ENCODE data around the gene FBXO40. TPM values are rescaled to one million over a fixed set of nuclear protein-coding genes. Genes with fewer than 3 reads are reported as not detected.

FBXO40 gene
- total and polyA plus RNA-seq, 2 experiments from 2014 or later, result 0.03 TPM; not detected in 1

GRCh38 chr3:121545049-121545573, 48.1 kb upstream of the FBXO40 start (continued):
- TF ChIP-seq ZNF462 (CRISPR knock-in tag; IDR thresholded peaks at IDR 0.05) (no peak), JUNB (IDR thresholded peaks at IDR 0.05; ENCODE audit: unreplicated experiment) (no peak), STAT1 (IDR thresholded peaks at IDR 0.05; ENCODE audit: unreplicated experiment) (no peak), CTCF (conservative IDR thresholded peaks at IDR 0.05; ENCODE audit: low read depth in 2 of 2) (no peak)

GRCh38 chr3:121545574-121546455, 47.4 kb upstream of the FBXO40 start, which contains the start of gene POLQ:
Gene POLQ (minus strand): TSS chr3:121545988. CDS start chr3:121545877, 111 bp downstream.
- Histone ChIP-seq H3F3A (replicated peaks; ENCODE audit: low read depth) (no peaks in the 10 kb centered on the region), H3K27ac (ENCODE audit: low read depth) (peak within 1 kb of the TSS; percentile 12; the same call in 1 of the 2 replicates), H3K36me3 (ENCODE audit: insufficient read depth) (peaks cover 11% of the 10 kb centered on the region; the same call in 1 of the 2 replicates), H3K27me3 (ENCODE audit: insufficient read depth) (no peaks in the 10 kb centered on the region), H4K20me1 (replicated peaks; ENCODE audit: insufficient read depth) (no peaks in the 10 kb centered on the region), H3K4me1 (ENCODE audit: insufficient read depth) (peaks cover 5% of the 10 kb centered on the region), H3K79me2 (replicated peaks; ENCODE audit: insufficient read depth) (peaks cover 45% of the 10 kb centered on the region), H3K4me3 (peak within 1 kb of the TSS; percentile 66), H3K4me2 (peak within 1 kb of the TSS; percentile 87), H3K9me2 (ENCODE audit: insufficient read depth) (no peaks in the 10 kb centered on the region), H2AFZ (peak within 1 kb of the TSS; percentile 87)
- peaks cover 9% of the 10 kb centered on the region for H3K27me3 Mint-ChIP-seq (ENCODE audit: insufficient read depth, low read depth, poor library complexity)
- peaks cover 41% of the 10 kb centered on the region for H3K36me3 Mint-ChIP-seq (ENCODE audit: low read depth)
- H3K4me3 Mint-ChIP-seq, result peak within 1 kb of the TSS; percentile 96
- peak within 1 kb of the TSS; percentile 94 for H3K27ac Mint-ChIP-seq
- peak; percentile 97 for ATAC-seq
- DNase-seq (ENCODE audit: low spot score), result peak; percentile 97
- peaks cover 13% of the 10 kb centered on the region for H3K4me1 Mint-ChIP-seq
- peaks cover 4% of the 10 kb centered on the region; the same call in 2 of the 3 replicates for H3K9me3 Mint-ChIP-seq
- TF ChIP-seq, protein P1, sequence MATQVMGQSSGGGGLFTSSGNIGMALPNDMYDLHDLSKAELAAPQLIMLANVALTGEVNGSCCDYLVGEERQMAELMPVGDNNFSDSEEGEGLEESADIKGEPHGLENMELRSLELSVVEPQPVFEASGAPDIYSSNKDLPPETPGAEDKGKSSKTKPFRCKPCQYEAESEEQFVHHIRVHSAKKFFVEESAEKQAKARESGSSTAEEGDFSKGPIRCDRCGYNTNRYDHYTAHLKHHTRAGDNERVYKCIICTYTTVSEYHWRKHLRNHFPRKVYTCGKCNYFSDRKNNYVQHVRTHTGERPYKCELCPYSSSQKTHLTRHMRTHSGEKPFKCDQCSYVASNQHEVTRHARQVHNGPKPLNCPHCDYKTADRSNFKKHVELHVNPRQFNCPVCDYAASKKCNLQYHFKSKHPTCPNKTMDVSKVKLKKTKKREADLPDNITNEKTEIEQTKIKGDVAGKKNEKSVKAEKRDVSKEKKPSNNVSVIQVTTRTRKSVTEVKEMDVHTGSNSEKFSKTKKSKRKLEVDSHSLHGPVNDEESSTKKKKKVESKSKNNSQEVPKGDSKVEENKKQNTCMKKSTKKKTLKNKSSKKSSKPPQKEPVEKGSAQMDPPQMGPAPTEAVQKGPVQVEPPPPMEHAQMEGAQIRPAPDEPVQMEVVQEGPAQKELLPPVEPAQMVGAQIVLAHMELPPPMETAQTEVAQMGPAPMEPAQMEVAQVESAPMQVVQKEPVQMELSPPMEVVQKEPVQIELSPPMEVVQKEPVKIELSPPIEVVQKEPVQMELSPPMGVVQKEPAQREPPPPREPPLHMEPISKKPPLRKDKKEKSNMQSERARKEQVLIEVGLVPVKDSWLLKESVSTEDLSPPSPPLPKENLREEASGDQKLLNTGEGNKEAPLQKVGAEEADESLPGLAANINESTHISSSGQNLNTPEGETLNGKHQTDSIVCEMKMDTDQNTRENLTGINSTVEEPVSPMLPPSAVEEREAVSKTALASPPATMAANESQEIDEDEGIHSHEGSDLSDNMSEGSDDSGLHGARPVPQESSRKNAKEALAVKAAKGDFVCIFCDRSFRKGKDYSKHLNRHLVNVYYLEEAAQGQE (IDR thresholded peaks at IDR 0.05; ENCODE audit: unreplicated experiment), result no peak
- peak; percentile 75 for TF ChIP-seq POLR2AphosphoS5 (IDR thresholded peaks at IDR 0.05; ENCODE audit: low read depth)

All from GM23338 (cell line).